HL-60 (cell line): Measurements from ENCODE around the gene FGR.

Experiments used
- DNase-seq, 2 experiments: peaks; one replicate each; pipeline ENCODE4 v3.0.0-alpha.2; 2010 to 2020; ENCODE audit warnings: low read depth in 1 of 2, low spot score in 1 of 2
- H3K27ac ChIP-seq: fragments of 250-450 bp; sonication (Bioruptor Pico); replicated peaks from 2 replicates; pipeline ENCODE4 v1.5.1; 2020; ENCODE audit warnings: mild to moderate bottlenecking, moderate library complexity
- H3K27me3 ChIP-seq: fragments of 250-450 bp; sonication (Bioruptor Pico); 2 replicates; pipeline ENCODE4 v1.5.1; 2021; ENCODE audit warnings: mild to moderate bottlenecking, moderate library complexity; ENCODE audit not compliant: insufficient read depth, poor library complexity, severe bottlenecking
- H3K4me3 ChIP-seq: replicated peaks from 2 replicates; pipeline ENCODE4 v1.5.1; 2011; ENCODE audit warnings: mild to moderate bottlenecking, control low read depth, low read length; ENCODE audit not compliant: insufficient read depth
- CTCF ChIP-seq: IDR thresholded peaks from one replicate; pipeline ENCODE4 v1.5.1; 2011; ENCODE audit warnings: low read length, control low read depth, inconsistent platforms; ENCODE audit not compliant: insufficient read depth
- GABPA ChIP-seq: IDR thresholded peaks from 2 replicates; pipeline ENCODE4 v1.6.1; 2012; ENCODE audit warnings: low read depth
- POLR2AphosphoS5 ChIP-seq: IDR thresholded peaks from 2 replicates; pipeline ENCODE4 v1.6.1; 2012; ENCODE audit warnings: low read depth
- REST ChIP-seq: IDR thresholded peaks from 2 replicates; pipeline ENCODE4 v1.6.1; 2012; ENCODE audit warnings: low read depth; ENCODE audit not compliant: insufficient replicate concordance
- SPI1 ChIP-seq: IDR thresholded peaks from 2 replicates; pipeline ENCODE4 v1.6.1; 2012; ENCODE audit warnings: low read depth, mild to moderate bottlenecking, borderline replicate concordance

Gene FGR

GRCh38 chr1:27661412-27662075, 26.6 kb upstream of the FGR start:
- DNase-seq: no peak
- Histone ChIP-seq H3K4me3 (no peak overlapping the region), H3K27me3 (no peaks in the 10 kb centered on the region), H3K27ac (no peak overlapping the region; the same call in 1 of the 2 replicates)
- TF ChIP-seq GABPA (no peak), POLR2AphosphoS5 (no peak), REST (no peak), CTCF (no peak), SPI1 (no peak)

- peak overlapping the region; percentile 44 for H3K4me3 ChIP-seq
- peak overlapping the region; percentile 30 for H3K27ac ChIP-seq
- no peak for TF ChIP-seq REST
- TF ChIP-seq CTCF: no peak
- TF ChIP-seq SPI1: no peak
- TF ChIP-seq POLR2AphosphoS5: no peak
- TF ChIP-seq GABPA: no peak
Observed at GRCh38 chr1:27660300-27660835, 25.4 kb upstream of the FGR start.

GRCh38 chr1:27659497-27660299, 24.7 kb upstream of the FGR start:
- no peaks in the 10 kb centered on the region for H3K27me3 ChIP-seq
- H3K4me3 ChIP-seq: peak overlapping the region; percentile 44
- DNase-seq: peak; percentile 82 to 90
- H3K27ac ChIP-seq: peak overlapping the region; percentile 45
- TF ChIP-seq GABPA (no peak), CTCF (no peak), REST (no peak), POLR2AphosphoS5 (peak; percentile 36; the same call in 1 of the 2 replicates), SPI1 (peak; percentile 65; the same call in 1 of the 2 replicates)

More at GRCh38 chr1:27660300-27660835, 25.4 kb upstream of the FGR start:
- no peaks in the 10 kb centered on the region for H3K27me3 ChIP-seq
- DNase-seq: no peak
